HG03280 (cell line): ENCODE measurements around the gene KRTAP24-1.

Experiments used
- ATAC-seq: cut with Tn5 transposase; IDR thresholded peaks from one replicate; pipeline ENCODE4 v1.9.1; 2021; ENCODE audit warnings: mild to moderate bottlenecking, moderate library complexity; ENCODE audit not compliant: unreplicated experiment

Gene KRTAP24-1

GRCh38 chr21:30282850-30283249 is at the start of gene KRTAP24-1:
KRTAP24-1 (minus strand) TSS chr21:30282950; CDS start chr21:30282932, 18 bp downstream.
- no peak for ATAC-seq

GRCh38 chr21:30329203-30329875 is 46.6 kb upstream of the KRTAP24-1 start:
- ATAC-seq, result no peak

- ATAC-seq, result no peak
Measured at GRCh38 chr21:30326390-30326789, 43.6 kb upstream of the KRTAP24-1 start.

GRCh38 chr21:30320215-30320614 is 37.5 kb upstream of the KRTAP24-1 start, which contains the start of gene KRTAP26-1:
KRTAP26-1 (minus strand) TSS chr21:30320315; CDS start chr21:30320035, 280 bp downstream.
- no peak for ATAC-seq

- no peak for ATAC-seq
Measured at GRCh38 chr21:30315701-30316100, 33.0 kb upstream of the KRTAP24-1 start.

- no peak for ATAC-seq
Measured at GRCh38 chr21:30306884-30307283, 24.1 kb upstream of the KRTAP24-1 start.

GRCh38 chr21:30305136-30305535 is 22.4 kb upstream of the KRTAP24-1 start:
- ATAC-seq, result no peak

- no peak for ATAC-seq
Measured at GRCh38 chr21:30289215-30289614, 6.5 kb upstream of the KRTAP24-1 start, which contains the start of gene KRTAP25-1. KRTAP25-1 (minus strand) TSS chr21:30289514; CDS start chr21:30289490, 24 bp downstream.

- ATAC-seq, result no peak
Measured at GRCh38 chr21:30271611-30272010, 11.1 kb downstream of the KRTAP24-1 start.

- ATAC-seq, result no peak
Measured at GRCh38 chr21:30271156-30271555, 11.6 kb downstream of the KRTAP24-1 start.

- ATAC-seq, result no peak
Measured at GRCh38 chr21:30269803-30270530, 12.8 kb downstream of the KRTAP24-1 start.

- ATAC-seq, result no peak
Measured at GRCh38 chr21:30268608-30269197, 14.0 kb downstream of the KRTAP24-1 start.

GRCh38 chr21:30257773-30258172 is 25.0 kb downstream of the KRTAP24-1 start:
- no peak for ATAC-seq

- ATAC-seq, result no peak
Measured at GRCh38 chr21:30256100-30256499, 26.6 kb downstream of the KRTAP24-1 start.

GRCh38 chr21:30255679-30256078 is 27.1 kb downstream of the KRTAP24-1 start:
- no peak for ATAC-seq

- ATAC-seq, result no peak
Measured at GRCh38 chr21:30251781-30252180, 31.0 kb downstream of the KRTAP24-1 start.

GRCh38 chr21:30249936-30250335 is 32.8 kb downstream of the KRTAP24-1 start:
- ATAC-seq, result no peak

- ATAC-seq, result no peak
Measured at GRCh38 chr21:30248844-30249243, 33.9 kb downstream of the KRTAP24-1 start.

- no peak for ATAC-seq
Measured at GRCh38 chr21:30245061-30245460, 37.7 kb downstream of the KRTAP24-1 start.

GRCh38 chr21:30243691-30244090 is 39.1 kb downstream of the KRTAP24-1 start:
- ATAC-seq, result no peak

GRCh38 chr21:30240661-30241060 is 42.1 kb downstream of the KRTAP24-1 start:
- ATAC-seq, result no peak

- ATAC-seq, result no peak
Measured at GRCh38 chr21:30238168-30238567, 44.6 kb downstream of the KRTAP24-1 start.
